Mucosa of descending colon (tissue), 3 donors: ENCODE results near the gene KCNJ6. TPM values are rescaled to one million over a fixed set of nuclear protein-coding genes. Genes with fewer than 3 reads are reported as not detected.

Source experiments
- ATAC-seq: fragments of 200-7000 bp; cut with Tn5 transposase; one replicate; pipeline ENCODE4 v1.9.1; 2020; ENCODE audit warnings: mild to moderate bottlenecking, moderate library complexity
- DNase-seq, 3 donors: peaks; one replicate each; pipeline ENCODE4 v3.0.0-alpha.2; 2020
- H3K36me3 ChIP-seq: fragments of 200-600 bp; one replicate; pipeline ENCODE4 v1.8.0; 2021; ENCODE audit warnings: low read depth, mild to moderate bottlenecking
- H3K4me1 ChIP-seq: fragments of 200-600 bp; one replicate; pipeline ENCODE4 v1.8.0; 2021; ENCODE audit warnings: low read depth, mild to moderate bottlenecking
- H3K4me3 ChIP-seq: fragments of 200-600 bp; one replicate; pipeline ENCODE4 v1.8.0; 2021; ENCODE audit warnings: mild to moderate bottlenecking
- H3K9me3 ChIP-seq: fragments of 200-600 bp; one replicate; pipeline ENCODE4 v1.8.0; 2021; ENCODE audit warnings: mild to moderate bottlenecking
- CTCF ChIP-seq: fragments of 200-600 bp; IDR thresholded peaks from one replicate; pipeline ENCODE4 v1.8.0; 2022; ENCODE audit warnings: antibody characterized with exemption, mild to moderate bottlenecking
- intact Hi-C, 2 donors: fragments of 100-400 bp; cut with DNase I in 1 of 2; cut with micrococcal nuclease in 1 of 2; formaldehyde crosslinking; loops; one replicate each; pipeline versions ENCODE4 v1.11.0 to v1.11.1; 2022; cut with DNase I, micrococcal nuclease
- total RNA-seq, 3 donors: library from RNA; stranded (reverse); fragmentation: NEBNext Ultra II Directional in 2 of 3; extraction: Animal tissue kit (Norgen Biotek cat#: 25700) in 2 of 3; gene quantifications; one replicate each; pipeline versions ENCODE4 v1.2.1 to v1.2.4, GENCODE V29; 2021 to 2023
- donor health status: DM: no; HTN: no; CAD: no; lungs with moderate emphysema.
- donor health status: DM: no; HTN: no; CAD: no.
- donor health status: DM: no; HTN: yes; CAD: no.

KCNJ6 gene
- total RNA-seq, 3 donors from 2014 or later: 0.09 to 0.19 (median 0.14) TPM

GRCh38 chr21:37684115-37684493, 232.2 kb downstream of the KCNJ6 start:
- no peak overlapping the region for H3K4me3 ChIP-seq
- no peaks in the 10 kb centered on the region for H3K4me1 ChIP-seq
- ATAC-seq (no peak), DNase-seq (no peak)
- no peak for TF ChIP-seq CTCF
- no peaks in the 10 kb centered on the region for H3K9me3 ChIP-seq
- intact Hi-C loops: loop anchor here in 1 of 2 donors (10.0 kb wide), 1 partner anchor 61 kb away; no protein-coding TSS in a partner anchor
- H3K36me3 ChIP-seq: no peaks in the 10 kb centered on the region

GRCh38 chr21:37683396-37684114, 232.7 kb downstream of the KCNJ6 start:
- Histone ChIP-seq H3K9me3 (no peaks in the 10 kb centered on the region), H3K4me1 (no peaks in the 10 kb centered on the region), H3K4me3 (no peak overlapping the region), H3K36me3 (no peaks in the 10 kb centered on the region)
- ATAC-seq: no peak
- intact Hi-C loops: loop anchor here in 1 of 2 donors (10.0 kb wide), 1 partner anchor 61 kb away; no protein-coding TSS in a partner anchor
- no peak for TF ChIP-seq CTCF
- no peak for DNase-seq

GRCh38 chr21:37682966-37683365, 233.3 kb downstream of the KCNJ6 start:
- TF ChIP-seq CTCF: no peak
- H3K9me3 ChIP-seq: no peaks in the 10 kb centered on the region
- H3K4me1 ChIP-seq: no peaks in the 10 kb centered on the region
- no peaks in the 10 kb centered on the region for H3K36me3 ChIP-seq
- no peak for ATAC-seq
- DNase-seq: no peak
- intact Hi-C loops: loop anchor here in 1 of 2 donors (10.0 kb wide), 1 partner anchor 62 kb away; no protein-coding TSS in a partner anchor
- no peak overlapping the region for H3K4me3 ChIP-seq

DNA sequence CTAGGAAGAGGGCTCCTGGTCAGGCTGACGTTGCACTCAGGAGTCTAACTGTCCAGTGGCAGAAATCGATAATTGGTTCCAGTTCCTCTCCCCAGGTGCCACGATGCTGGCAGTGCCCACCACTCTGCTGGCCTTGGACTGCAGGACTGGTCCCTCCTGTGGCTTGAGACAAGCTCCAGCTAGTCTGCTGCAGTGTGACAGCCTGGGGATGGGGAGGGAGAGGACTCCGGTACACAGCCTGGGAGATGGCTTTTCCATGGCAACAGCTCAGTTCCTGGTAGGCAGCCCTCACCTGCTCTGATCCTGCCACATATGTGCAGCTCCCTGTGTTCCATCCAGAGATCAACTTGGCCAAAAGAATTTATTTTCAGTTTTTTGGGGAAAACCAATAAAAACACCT, 239.3 kb downstream of the KCNJ6 start:
- H3K4me3 ChIP-seq: no peak overlapping the region
- intact Hi-C loops: no loop called here
- no peaks in the 10 kb centered on the region for H3K4me1 ChIP-seq
- ATAC-seq: no peak
- no peak for TF ChIP-seq CTCF
- no peaks in the 10 kb centered on the region for H3K36me3 ChIP-seq
- no peak for DNase-seq
- no peaks in the 10 kb centered on the region for H3K9me3 ChIP-seq

GRCh38 chr21:37675202-37675801, 241.0 kb downstream of the KCNJ6 start:
- no peaks in the 10 kb centered on the region for H3K9me3 ChIP-seq
- no peaks in the 10 kb centered on the region for H3K4me1 ChIP-seq
- peak; percentile 57 to 76 (median 69) for DNase-seq
- TF ChIP-seq CTCF: peak; percentile 92
- no peak overlapping the region for H3K4me3 ChIP-seq
- intact Hi-C loops: no loop called here
- peak; percentile 75 for ATAC-seq
- no peaks in the 10 kb centered on the region for H3K36me3 ChIP-seq
